SU-DHL-6 (cell line): Measurements from ENCODE around the gene XRCC4.

Experiments
- H2AFZ ChIP-seq: fragments of 200-600 bp; sonication (generic); 2 replicates; pipeline ENCODE4 v1.6.1; 2014; ENCODE audit warnings: low read depth, mild to moderate bottlenecking, moderate library complexity, mixed read lengths, antibody characterized with exemption, low read length; ENCODE audit not compliant: severe bottlenecking
- H3F3A ChIP-seq: fragments of 200-600 bp; shearing (Covaris generic); 2 replicates; pipeline ENCODE4 v1.6.0; 2016; ENCODE audit warnings: antibody characterized with exemption, mild to moderate bottlenecking; ENCODE audit not compliant: insufficient read depth
- H3K27ac ChIP-seq: fragments of 200-600 bp; sonication (generic); 2 replicates; pipeline ENCODE4 v1.5.1; 2016; ENCODE audit warnings: low read depth, mild to moderate bottlenecking, low read length, moderate library complexity, mixed read lengths
- H3K27me3 ChIP-seq: fragments of 200-600 bp; sonication (generic), shearing (Covaris generic); 2 replicates; pipeline ENCODE4 v1.6.0; 2014; ENCODE audit warnings: mild to moderate bottlenecking, low read length
- H3K36me3 ChIP-seq: fragments of 200-600 bp; sonication (generic); 2 replicates; pipeline ENCODE4 v1.6.1; 2014; ENCODE audit warnings: mild to moderate bottlenecking, low read length, mixed read lengths
- H3K4me2 ChIP-seq: fragments of 300-600, 200-600 bp; shearing (Covaris generic), sonication (generic); 2 replicates; pipeline ENCODE4 v1.6.0; 2014; ENCODE audit warnings: low read length, low read depth, mild to moderate bottlenecking; ENCODE audit not compliant: poor library complexity, severe bottlenecking
- H3K4me3 ChIP-seq: fragments of 200-600 bp; sonication (generic); 2 replicates; pipeline ENCODE4 v1.5.1; 2014; ENCODE audit warnings: antibody characterized with exemption, low read length, mild to moderate bottlenecking, mixed read lengths; ENCODE audit not compliant: insufficient read depth, poor library complexity, severe bottlenecking
- H3K79me2 ChIP-seq: fragments of 200-600 bp; sonication (generic); 2 replicates; pipeline ENCODE4 v1.6.1; 2014; ENCODE audit warnings: mild to moderate bottlenecking, low read length, moderate library complexity; ENCODE audit not compliant: insufficient read depth
- H3K9ac ChIP-seq: fragments of 200-600 bp; sonication (generic); 2 replicates; pipeline ENCODE4 v1.7.0; 2014; ENCODE audit warnings: mild to moderate bottlenecking, low read length
- H3K9me2 ChIP-seq: fragments of 200-600 bp; sonication (generic); replicated peaks from 2 replicates; pipeline ENCODE4 v1.6.1; 2014; ENCODE audit warnings: low read length; ENCODE audit not compliant: insufficient read depth
- H3K9me3 ChIP-seq: fragments of 200-600 bp; sonication (generic); 2 replicates; pipeline ENCODE4 v1.6.1; 2014; ENCODE audit warnings: low read length, mixed read lengths; ENCODE audit not compliant: insufficient read depth
- H4K20me1 ChIP-seq: fragments of 200-600 bp; sonication (generic); 2 replicates; pipeline ENCODE4 v1.6.1; 2014; ENCODE audit warnings: low read depth, mild to moderate bottlenecking, antibody characterized with exemption, low read length, moderate library complexity, mixed read lengths
- EZH2phosphoT487 ChIP-seq: fragments of 200-600 bp; sonication (generic), shearing (Covaris generic); conservative IDR thresholded peaks from 2 replicates; pipeline ENCODE4 v1.6.1; 2018; ENCODE audit warnings: mild to moderate bottlenecking, antibody characterized with exemption, low read length, moderate library complexity, mixed read lengths
- TF ChIP-seq, protein P1 (sequence below): fragments of 200-600 bp; sonication (generic); IDR thresholded peaks from one replicate; pipeline ENCODE4 v1.5.1; 2017; ENCODE audit warnings: antibody characterized with exemption, mild to moderate bottlenecking, low read length, moderate library complexity; ENCODE audit not compliant: insufficient read depth, poor library complexity, severe bottlenecking

The XRCC4 gene

DNA sequence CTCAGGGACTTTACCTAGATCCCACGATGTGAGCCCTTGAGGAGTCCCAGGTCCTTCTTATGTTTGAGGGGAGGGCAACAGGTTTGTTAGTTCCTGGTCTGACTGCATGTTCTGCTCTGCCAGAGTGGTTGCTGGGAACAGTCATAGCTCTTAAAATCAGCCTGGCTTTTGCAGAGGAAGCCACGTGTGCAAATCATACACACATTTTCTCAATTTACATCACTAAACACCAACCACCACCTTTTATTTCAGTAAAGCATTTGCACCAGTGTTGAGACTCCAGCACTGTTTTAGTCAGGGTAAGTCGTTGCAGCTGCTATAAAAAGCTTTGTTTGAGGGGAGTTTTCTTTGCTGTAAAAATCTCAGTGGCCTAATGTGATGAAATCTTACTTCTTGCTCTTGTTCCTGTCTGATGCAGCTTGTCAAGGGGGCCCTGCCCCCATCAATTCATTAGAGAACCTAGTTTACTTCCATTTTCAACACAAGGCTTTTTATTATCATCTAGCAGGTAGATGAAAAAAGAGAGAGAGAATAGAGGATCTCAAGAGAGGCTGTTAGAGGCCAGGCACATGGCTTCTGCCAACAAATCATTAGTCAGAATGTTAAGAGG, 323.9 kb downstream of the XRCC4 start:
- no peaks in the 10 kb centered on the region for H4K20me1 ChIP-seq
- no peak overlapping the region for H3K4me2 ChIP-seq
- no peaks in the 10 kb centered on the region for H3K36me3 ChIP-seq
- H3K9ac ChIP-seq: no peak overlapping the region
- H3K27ac ChIP-seq: no peak overlapping the region
- no peaks in the 10 kb centered on the region for H3K9me3 ChIP-seq
- no peaks in the 10 kb centered on the region for H3K79me2 ChIP-seq
- no peaks in the 10 kb centered on the region for H3K27me3 ChIP-seq
- TF ChIP-seq EZH2phosphoT487: no peak
- TF ChIP-seq, protein P1, sequence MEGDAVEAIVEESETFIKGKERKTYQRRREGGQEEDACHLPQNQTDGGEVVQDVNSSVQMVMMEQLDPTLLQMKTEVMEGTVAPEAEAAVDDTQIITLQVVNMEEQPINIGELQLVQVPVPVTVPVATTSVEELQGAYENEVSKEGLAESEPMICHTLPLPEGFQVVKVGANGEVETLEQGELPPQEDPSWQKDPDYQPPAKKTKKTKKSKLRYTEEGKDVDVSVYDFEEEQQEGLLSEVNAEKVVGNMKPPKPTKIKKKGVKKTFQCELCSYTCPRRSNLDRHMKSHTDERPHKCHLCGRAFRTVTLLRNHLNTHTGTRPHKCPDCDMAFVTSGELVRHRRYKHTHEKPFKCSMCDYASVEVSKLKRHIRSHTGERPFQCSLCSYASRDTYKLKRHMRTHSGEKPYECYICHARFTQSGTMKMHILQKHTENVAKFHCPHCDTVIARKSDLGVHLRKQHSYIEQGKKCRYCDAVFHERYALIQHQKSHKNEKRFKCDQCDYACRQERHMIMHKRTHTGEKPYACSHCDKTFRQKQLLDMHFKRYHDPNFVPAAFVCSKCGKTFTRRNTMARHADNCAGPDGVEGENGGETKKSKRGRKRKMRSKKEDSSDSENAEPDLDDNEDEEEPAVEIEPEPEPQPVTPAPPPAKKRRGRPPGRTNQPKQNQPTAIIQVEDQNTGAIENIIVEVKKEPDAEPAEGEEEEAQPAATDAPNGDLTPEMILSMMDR: no peak
- no peak overlapping the region for H2AFZ ChIP-seq
- H3K4me3 ChIP-seq: no peak overlapping the region
- H3F3A ChIP-seq: no peaks in the 10 kb centered on the region
- H3K9me2 ChIP-seq: no peaks in the 10 kb centered on the region

DNA sequence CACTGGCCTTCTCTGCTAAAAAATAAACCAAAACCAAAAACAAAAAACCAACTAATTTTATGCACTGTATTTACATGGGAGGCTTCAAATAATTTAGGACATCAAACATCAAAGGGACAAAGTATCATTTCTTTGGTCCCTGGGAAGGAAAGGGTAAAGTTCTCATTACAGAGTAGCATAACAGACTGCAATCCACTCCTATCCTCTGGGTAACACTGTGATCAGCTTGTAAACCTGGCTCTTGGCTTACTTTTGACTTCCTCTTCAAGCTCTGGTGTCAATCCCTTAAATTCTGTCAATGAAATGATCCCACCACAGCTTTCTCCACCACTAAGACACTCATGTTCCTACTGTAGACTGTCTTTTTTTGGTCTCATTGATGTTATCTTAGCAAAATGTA, 324.4 kb downstream of the XRCC4 start:
- no peak for TF ChIP-seq EZH2phosphoT487
- TF ChIP-seq, protein P1: no peak
- H3K4me2 ChIP-seq: no peak overlapping the region
- H3K36me3 ChIP-seq: no peaks in the 10 kb centered on the region
- no peak overlapping the region for H3K9ac ChIP-seq
- H3K9me2 ChIP-seq: no peaks in the 10 kb centered on the region
- H3K27ac ChIP-seq: no peak overlapping the region
- H3K4me3 ChIP-seq: no peak overlapping the region
- H4K20me1 ChIP-seq: no peaks in the 10 kb centered on the region
- no peak overlapping the region for H2AFZ ChIP-seq
- no peaks in the 10 kb centered on the region for H3K9me3 ChIP-seq
- no peaks in the 10 kb centered on the region for H3F3A ChIP-seq
- no peaks in the 10 kb centered on the region for H3K27me3 ChIP-seq
- H3K79me2 ChIP-seq: no peaks in the 10 kb centered on the region
